ENCODE data around the gene ST6GAL1.

ST6GAL1 gene

GRCh38 chr3:186939536-186939935 lies 9.2 kb downstream of the ST6GAL1 start:
- TF ChIP-seq CTCF (conservative IDR thresholded peaks at IDR 0.05) (no peak), ZFX (IDR thresholded peaks at IDR 0.05) (no peak)
- H3K27ac ChIP-seq, result no peak overlapping the region; the same call in 1 of the 2 replicates

DNA sequence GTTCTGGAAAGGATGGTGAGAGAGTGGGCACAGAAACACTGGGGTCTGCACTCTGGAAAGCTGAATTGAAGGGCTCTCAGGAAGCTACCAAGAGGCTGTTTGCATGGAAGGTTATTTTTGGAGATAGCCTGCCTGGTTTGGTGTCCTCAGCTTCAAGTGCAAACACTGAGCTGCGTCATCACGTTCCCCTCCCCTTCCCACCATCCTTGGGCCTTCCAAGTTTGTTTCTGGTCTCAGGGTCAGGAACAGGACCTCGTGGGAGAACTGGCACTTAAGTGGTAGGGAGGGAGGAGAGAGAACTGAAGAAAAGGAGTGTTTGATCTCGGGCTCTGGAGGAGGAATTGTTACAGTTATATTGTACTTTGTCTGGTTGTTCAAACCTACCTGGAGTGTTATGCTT lies 10.6 kb downstream of the ST6GAL1 start:
- peak overlapping the region; percentile 49; the same call in 1 of the 2 replicates for H3K27ac ChIP-seq
- TF ChIP-seq CTCF (conservative IDR thresholded peaks at IDR 0.05) (no peak), ZFX (IDR thresholded peaks at IDR 0.05) (no peak)

GRCh38 chr3:186942168-186942567 lies 11.8 kb downstream of the ST6GAL1 start:
- no peak for TF ChIP-seq CTCF (conservative IDR thresholded peaks at IDR 0.05)
- TF ChIP-seq ZFX (IDR thresholded peaks at IDR 0.05), result no peak

DNA sequence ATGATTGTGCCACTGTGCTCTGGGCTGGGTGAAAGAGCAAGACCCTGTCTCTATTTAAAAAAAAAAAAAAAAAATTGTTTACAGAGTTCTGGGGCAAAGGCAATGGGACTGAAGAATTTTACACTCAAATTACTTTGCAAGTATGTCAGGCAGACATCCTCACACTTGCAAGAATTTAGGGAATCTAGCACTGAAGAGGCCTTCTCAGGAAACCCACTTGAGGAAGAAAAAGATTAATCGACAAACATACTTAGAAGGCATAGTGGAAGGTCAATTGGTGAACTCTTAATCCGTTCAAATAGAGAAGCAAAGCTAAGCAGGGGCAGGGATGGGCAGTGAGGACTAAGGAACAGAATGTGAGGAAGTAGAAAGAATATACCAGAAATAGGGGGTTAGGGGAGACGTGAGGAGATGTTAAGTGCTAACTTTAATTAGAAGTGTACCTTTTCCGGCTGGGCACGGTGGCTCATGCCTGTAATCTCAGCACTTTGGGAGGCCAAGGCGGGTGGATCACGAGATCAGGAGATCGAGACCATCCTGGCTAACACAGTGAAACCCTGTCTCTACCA lies 15.0 kb downstream of the ST6GAL1 start:
- H3K27ac ChIP-seq, result no peak overlapping the region
- TF ChIP-seq ZFX (IDR thresholded peaks at IDR 0.05) (no peak), CTCF (conservative IDR thresholded peaks at IDR 0.05) (no peak)

More at GRCh38 chr3:186942168-186942567, 11.8 kb downstream of the ST6GAL1 start:
- peak overlapping the region; percentile 49 for H3K27ac ChIP-seq

GRCh38 chr3:186946756-186947375 lies 16.5 kb downstream of the ST6GAL1 start:
- no peak for TF ChIP-seq CTCF (conservative IDR thresholded peaks at IDR 0.05)
- TF ChIP-seq ZFX (IDR thresholded peaks at IDR 0.05), result no peak
- no peak overlapping the region for H3K27ac ChIP-seq

GRCh38 chr3:186949281-186949982 lies 19.1 kb downstream of the ST6GAL1 start:
- H3K27ac ChIP-seq, result no peak overlapping the region
- TF ChIP-seq ZFX (IDR thresholded peaks at IDR 0.05), result no peak
- no peak for TF ChIP-seq CTCF (conservative IDR thresholded peaks at IDR 0.05)
